Left ventricle myocardium superior (tissue), 1 donor: ENCODE results near the gene PLPP3. TPM values are rescaled to one million over a fixed set of nuclear protein-coding genes. Genes with fewer than 3 reads are reported as not detected.

Source experiments
- ATAC-seq: fragments of 200-7000 bp; cut with Tn5 transposase; one replicate; pipeline ENCODE4 v1.9.1; 2020; ENCODE audit warnings: mild to moderate bottlenecking, moderate library complexity
- DNase-seq: peaks from one replicate; pipeline ENCODE4 v3.0.0-alpha.2; 2020
- intact Hi-C: fragments of 100-400 bp; cut with micrococcal nuclease; formaldehyde crosslinking; loops from one replicate; pipeline ENCODE4 v1.11.0; 2022
- total RNA-seq: library from RNA; stranded (reverse); fragmentation: NEBNext Ultra II Directional; extraction: Animal tissue kit (Norgen Biotek cat#: 25700); gene quantifications from one replicate; pipeline ENCODE4 v1.2.1, GENCODE V29; 2021
- donor health status: DM: no; HTN: yes; CAD: no; lungs with severe emphysema.

Gene PLPP3
- total RNA-seq, 1 donor from 2014 or later: 140 TPM

DNA sequence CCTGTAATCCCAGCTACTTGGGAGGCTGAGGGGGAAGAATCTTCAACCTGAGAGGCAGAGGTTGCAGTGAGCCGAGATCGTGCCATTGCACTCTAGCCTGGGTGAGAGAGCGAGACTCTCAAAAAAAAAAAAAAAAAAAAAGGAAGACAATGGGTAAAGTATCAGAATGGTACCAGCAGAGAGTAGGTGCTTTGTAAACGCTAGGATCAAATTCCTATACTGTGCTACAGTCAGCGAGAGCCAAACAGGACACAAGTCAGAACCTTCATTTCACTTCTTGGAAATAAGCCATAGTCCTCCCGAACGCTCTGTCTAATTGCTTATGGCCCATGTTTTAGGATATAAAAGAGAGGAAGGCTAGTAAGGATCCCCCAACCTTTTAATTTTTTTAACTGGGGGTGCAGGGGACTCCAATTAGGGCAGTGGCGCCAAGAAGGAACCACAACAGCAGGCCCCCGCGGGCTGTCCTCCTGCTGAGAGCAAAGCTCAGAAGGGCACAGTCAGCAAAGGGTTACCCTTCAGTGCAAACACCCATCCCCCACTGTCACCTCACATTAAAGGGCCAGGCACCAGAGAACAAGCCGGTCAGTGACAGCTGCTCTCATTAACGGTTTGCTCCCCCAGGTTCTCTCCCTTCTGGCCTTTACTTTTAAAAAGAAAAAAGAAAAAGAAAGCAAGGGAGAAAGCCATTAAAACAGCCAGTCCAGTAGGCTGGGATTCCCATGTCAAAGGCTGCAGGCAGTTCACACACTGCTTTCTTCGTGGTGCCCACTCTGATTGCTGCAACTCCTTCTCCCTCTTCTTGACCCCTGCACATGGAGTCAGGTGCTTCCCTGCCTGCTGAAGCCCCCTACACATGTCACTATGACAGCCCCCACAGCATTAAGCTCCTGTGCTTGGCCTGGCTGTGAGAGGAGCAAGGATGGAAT lies 69.4 kb downstream of the PLPP3 start:
- intact Hi-C loops: loop anchor here (10.0 kb wide), 1 partner anchor 65 kb away; the partner anchor contains the start of gene PLPP3
- DNase-seq (no peak), ATAC-seq (peak; percentile 9)

DNA sequence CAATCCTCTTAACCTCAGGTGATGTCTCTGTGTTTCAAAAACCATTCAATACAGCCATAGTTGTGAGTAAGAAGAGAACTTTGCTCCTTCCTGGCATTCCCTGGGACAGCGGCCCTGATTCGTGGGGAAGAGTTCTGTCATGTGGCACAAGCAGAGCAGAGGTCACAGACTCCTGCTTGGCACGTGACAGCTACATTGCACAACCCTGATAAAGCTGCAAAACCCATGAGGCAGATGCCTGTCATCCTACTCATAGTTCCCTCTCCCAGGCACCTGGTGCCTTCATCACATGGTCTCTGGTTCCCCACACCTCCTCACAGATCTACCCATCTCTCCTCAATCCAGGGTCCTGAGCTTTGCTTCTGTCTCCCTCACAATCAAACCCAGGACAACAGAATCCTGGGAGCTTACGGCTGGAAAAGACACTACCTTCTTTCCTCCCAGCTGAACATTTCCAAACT lies 70.8 kb downstream of the PLPP3 start:
- intact Hi-C loops: no loop called here
- ATAC-seq (peak; percentile 86), DNase-seq (peak; percentile 76)

DNA sequence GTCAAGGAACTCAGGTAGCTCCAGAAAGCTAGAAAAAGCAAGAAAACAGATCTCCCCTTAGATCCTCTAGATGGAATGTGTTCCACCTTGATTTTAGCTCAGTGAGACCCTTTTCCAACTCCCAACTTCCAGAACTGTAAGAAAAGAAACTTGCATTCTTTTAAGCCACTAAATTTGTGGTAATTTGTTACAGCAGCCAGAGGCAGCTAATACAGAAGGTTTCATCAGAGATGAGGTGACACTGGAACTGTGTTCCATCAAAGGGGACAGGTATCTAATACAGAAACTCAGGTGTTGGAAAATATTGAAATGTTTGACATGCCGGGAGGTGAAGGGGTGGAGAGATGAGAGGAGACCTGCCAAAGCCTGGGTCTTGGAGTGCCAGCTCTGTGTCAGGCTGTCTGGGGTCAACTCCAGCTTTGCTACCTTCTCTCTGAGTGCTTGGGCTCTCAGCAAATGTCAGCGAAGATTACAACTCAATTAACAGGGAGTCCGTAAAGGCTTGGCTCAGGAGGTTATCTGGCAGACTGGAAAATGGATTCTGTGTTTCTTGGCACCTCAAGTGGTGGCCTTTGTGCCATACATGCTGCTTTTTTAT lies 71.3 kb downstream of the PLPP3 start:
- peak; percentile 74 for ATAC-seq
- peak; percentile 44 for DNase-seq
- intact Hi-C loops: no loop called here

DNA sequence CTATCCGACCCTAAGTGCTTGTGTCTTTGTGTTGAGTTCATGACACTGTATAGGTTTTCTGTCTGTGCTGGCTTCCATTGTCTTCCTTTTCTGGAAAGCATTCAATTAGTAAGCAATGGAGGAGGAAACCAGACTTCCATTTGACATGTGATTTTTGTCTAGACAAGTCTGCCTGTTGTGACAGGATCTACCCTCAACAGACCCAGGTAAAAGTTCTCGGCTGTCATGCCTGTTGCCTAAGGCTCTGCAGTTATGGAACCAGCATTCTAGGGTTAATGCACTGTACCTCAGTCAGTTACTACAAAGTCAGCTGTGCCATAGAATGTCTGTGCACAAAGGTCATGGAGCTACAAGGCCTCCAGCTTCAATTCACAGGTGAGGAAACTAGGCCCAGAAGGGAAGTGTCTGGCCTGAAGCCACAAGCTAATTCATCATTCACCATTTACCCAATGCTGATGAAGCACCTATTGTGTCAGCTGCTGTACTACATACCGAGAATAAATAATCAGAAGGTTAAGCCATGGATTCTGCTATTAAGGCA lies 72.3 kb downstream of the PLPP3 start:
- intact Hi-C loops: no loop called here
- DNase-seq (no peak), ATAC-seq (no peak)

DNA sequence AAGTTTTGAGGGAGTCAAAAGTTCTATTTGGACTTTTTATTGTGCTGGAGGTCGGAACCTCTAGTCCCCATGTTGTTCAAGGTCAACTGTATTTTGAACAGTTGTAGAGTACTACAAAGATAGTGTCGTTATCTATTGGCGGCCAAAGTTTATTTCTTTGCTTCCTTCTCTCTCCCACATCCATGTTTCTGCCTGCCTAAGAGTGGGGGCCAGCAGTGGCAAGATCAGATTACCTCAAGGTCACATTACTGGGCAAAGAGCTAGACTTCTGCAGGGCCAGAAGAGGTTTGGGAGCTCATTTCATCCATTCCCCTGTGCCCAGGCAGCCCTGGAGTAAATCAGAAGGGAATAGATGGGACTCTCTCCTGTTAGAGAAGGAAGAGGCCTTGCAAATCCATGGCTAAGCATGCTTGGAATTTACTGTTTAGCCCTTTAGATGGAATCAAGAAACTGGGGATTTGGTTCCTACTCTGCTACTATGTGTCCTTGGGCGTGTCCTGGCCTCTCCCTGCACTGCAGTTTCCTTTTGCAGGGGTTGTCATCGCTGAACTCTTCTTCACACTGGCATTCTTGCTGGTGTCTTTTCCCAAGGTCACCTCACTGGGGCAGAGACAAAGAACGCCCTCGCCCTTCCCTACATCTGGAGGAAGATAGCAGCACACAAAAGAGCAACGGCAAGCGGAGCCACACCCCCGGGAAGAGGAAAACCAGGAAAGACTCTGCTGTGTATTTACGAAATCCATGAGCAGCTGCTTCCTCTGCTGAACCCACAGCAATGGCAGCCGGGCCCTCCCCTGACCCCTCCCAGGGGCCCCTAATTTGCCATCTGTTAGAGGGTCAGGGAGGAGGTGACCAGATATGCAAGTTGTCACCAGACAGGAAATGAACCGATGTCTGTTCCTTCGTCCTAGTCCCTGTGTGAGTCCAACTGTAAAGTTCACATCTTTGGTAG lies 73.3 kb downstream of the PLPP3 start:
- peak; percentile 4 for ATAC-seq
- peak; percentile 58 for DNase-seq
- intact Hi-C loops: no loop called here

DNA sequence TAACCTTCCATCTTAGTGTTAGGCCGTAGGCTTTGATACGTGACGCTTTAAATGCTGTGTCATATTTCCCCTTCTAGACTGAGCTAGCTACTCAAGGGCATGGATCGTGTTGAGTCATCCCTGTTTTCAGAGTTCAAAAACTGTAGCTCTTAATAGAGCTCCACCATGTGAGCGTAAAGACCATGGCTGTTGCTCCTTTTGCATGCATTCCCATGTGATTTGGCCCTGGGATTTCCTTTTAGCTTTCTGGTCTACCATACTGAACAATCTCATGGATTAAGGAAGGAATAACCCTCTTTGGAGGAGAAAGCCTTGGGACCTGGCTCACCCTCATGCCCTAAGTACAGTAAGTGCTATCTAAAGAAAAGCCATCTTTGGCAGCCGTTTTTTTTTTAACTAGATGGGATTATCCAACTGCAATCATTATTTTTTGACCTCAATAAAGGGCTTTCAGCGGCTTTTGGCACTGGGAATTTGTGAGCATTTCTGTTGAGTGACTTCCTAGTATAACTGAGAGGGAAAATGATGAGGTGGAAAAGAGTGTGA lies 76.6 kb downstream of the PLPP3 start:
- intact Hi-C loops: no loop called here
- DNase-seq (no peak), ATAC-seq (peak; percentile 25)

DNA sequence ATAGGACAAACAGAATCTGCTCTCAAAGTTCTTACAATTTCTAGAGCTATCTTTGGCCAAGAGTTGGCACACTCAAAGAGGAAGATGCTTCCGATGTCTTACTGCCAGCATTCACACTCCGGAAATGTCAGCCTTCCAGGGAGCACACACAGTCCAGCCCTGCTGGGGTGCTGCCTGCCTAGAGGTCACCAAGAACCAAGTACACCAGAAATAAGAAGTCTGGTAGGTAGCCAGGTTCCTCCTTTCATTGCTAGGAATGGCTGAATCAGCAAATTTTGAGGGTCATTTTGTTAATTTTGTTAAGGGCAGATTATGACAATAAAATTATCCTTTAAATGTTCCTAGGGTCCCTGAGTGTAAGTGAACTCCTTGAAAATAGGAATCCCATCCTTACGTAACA lies 77.5 kb downstream of the PLPP3 start:
- ATAC-seq: peak; percentile 57
- intact Hi-C loops: no loop called here
- DNase-seq: peak; percentile 61

DNA sequence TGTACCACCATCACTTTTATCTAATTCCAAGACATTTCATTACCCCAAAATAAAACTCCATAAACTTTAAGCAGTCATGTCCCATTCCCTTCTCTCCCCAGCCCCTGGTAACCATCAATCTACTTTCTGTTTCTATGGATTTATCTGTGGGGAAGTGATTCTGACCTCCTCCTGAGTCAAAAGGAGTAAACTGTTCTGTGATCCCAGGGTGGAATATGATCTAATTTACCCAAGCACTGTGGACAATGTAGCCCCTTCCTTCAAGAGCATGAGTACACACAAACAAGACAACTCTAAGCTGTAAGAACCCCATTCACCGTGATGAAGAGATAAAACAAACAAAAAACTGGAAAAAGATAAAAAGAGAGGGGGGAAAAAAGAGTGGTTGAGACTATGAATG lies 77.9 kb downstream of the PLPP3 start:
- intact Hi-C loops: no loop called here
- DNase-seq (no peak), ATAC-seq (no peak)

DNA sequence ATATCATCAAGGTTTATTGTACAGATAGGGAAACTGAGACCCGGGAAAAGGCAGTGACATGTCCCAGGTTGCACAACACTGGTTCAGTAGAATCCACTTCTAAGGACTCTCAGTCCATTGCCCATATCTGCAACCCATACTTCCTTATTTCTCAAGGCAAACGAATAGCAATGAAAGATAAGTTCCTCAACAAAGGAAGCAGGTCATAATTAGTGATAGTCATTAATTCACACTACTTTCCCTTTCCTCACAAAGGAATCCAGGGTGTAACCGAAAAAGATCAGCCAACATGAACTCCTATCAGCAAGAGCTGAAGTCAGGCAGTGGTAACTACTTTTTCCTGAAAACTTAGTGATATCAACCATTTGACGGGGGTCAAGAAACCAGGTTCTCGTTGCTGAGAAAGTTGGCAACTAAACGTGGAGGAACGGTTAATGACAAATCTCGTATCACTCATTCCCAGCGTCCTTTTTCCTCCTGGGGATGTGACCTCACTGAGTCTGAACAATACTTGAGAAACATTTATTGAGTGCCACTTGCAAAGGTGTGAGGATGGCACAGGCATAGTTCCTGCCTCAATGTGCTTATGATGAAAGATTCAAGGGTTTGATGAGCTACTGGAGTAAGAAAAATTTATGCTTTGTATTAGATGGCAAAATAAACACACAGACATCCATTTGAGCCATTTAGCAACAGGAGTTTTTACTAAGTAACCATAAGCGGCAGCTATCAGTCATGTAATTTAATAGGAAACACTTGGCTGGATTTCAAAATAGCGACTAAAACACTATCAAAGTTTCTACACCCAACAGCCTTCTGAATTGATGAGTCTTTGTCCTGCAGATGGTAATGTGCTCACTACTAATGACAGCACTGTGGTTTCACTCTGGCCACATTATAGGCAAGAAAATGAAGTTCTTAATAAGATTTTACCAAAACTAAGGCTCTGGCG lies 82.3 kb downstream of the PLPP3 start:
- no peak for DNase-seq
- intact Hi-C loops: no loop called here
- no peak for ATAC-seq

DNA sequence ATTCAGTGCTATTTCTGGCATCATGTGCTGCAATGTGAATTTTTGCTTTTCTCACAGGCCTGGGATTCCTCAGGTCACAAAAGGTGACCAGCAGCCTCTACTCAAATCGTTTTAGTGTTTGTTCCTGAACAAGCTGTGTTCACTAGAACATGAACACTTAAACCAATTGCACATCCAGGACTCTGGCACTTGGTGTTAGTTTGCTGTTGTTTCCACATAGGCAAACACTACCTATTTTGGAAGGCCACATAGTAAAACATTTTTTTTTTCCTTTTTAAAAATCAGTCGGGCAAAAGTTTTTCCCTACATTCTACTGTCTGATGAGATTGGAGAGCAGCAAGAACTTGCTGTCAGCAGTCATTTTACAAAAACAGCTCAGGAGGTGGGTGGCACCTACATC lies 83.2 kb downstream of the PLPP3 start:
- intact Hi-C loops: no loop called here
- ATAC-seq (no peak), DNase-seq (no peak)

DNA sequence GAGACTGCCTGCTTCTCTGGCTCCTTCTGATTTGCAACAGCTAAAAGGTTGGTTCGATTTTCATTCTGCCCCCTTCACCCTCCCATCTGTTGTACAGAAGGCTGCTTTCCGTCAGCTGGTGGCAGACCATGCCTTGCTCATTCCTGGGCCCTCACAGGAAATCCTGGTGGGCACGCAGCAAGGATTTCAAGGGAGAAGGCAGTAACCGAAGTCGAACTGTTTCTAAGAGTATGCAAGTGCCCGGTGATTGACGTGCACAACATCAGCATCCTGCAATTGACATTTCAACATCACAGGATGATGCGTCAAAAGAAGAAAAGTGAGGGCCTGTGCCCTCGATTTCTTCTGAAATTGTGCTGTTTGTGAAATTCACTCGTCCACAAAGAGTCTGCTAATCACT lies 83.8 kb downstream of the PLPP3 start:
- intact Hi-C loops: no loop called here
- ATAC-seq: no peak
- DNase-seq: no peak

DNA sequence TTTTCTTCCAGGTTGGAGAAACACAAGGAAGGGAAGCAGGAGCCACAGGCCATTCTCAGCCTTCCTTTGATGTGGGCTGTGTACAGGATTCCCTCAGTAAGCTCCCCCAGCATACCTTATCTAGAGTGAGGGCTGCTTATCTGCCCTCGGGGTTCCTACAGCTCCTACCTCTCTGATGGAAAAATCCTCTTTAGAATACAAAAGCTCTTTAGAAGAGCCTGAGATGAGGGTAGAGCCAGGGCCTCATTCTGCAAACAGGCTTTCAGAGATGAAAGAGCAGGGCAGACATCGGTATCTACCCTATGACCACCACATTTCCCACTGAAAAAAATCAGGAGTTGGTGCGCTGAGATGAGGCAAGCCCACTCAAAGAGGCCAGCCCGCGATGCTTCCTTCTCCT lies 85.1 kb downstream of the PLPP3 start:
- intact Hi-C loops: no loop called here
- no peak for DNase-seq
- ATAC-seq: no peak

DNA sequence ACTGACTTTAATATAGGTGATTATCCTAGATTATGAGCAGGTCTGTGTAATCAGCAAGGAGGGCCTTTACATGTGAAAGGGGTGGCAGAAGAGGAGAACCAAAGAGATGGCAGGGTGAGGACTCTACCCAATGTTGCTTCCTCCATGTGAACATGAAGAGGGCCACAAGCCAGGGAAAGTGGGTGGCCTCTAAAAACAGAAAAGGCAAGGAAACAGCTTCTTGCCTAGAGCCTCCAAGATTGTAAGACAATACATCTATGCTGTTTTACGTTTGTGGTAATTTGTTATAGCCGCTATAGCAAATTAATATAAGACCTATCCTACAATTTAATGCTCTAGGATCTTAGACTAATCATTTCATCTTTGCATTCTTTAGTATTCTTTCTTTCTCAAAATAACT lies 85.5 kb downstream of the PLPP3 start:
- intact Hi-C loops: no loop called here
- DNase-seq: no peak
- no peak for ATAC-seq

DNA sequence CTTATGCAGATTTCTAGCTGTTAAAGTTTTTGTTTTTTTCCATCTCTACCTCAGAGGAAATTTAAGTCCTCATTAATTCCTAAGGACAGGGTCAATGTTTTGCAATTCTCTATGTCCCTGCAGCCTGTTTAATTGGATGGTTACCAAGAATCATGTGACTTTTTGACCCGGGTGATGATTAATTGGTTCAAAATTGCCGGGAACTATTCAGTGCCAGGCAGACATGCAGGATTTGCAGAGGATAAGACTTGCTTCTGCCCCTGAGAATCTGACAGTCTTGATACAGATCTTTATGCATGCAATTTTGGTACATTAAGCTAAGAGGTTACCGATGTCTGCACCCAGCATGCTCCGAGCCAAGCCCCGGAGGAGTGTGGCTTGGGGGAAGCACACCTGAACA lies 87.9 kb downstream of the PLPP3 start:
- intact Hi-C loops: no loop called here
- ATAC-seq (peak; percentile 52), DNase-seq (no peak)

DNA sequence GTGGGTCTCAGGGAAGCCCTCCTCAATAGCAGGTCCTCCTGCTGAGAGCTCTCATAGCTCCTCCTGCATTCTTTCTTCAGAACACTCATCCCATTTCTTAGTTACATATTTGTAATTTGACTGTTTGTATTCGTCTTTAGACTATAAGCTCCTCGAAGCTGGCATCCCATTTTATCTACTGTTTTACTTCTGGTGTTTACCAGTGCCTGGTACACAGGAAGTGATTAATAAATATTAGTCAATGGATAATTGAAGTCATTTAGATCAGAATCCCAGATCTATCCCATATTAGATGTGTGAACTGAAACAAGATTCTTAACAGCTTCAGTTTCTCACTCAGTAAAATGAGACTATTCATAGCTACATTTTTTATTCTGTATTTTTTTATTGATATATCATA lies 88.7 kb downstream of the PLPP3 start:
- ATAC-seq (no peak), DNase-seq (no peak)
- intact Hi-C loops: no loop called here

DNA sequence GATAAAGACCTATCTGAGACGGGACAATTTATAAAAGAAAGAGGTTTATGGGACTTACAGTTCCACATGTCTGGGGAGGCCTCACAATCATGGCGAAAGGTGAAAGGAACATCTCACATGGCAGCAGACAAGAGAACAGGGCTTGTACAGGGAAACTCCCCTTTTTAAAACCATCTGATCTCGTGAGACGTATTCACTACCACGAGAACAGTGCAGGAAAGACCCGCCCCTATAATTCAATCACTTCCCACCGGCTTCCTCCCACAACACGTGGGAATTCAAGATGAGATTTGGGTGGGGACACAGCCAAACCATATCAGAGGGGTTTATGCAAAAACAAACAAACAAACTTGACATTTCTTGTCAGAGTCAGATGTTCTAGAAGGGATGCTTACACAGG lies 89.7 kb downstream of the PLPP3 start:
- ATAC-seq (no peak), DNase-seq (no peak)
- intact Hi-C loops: no loop called here

DNA sequence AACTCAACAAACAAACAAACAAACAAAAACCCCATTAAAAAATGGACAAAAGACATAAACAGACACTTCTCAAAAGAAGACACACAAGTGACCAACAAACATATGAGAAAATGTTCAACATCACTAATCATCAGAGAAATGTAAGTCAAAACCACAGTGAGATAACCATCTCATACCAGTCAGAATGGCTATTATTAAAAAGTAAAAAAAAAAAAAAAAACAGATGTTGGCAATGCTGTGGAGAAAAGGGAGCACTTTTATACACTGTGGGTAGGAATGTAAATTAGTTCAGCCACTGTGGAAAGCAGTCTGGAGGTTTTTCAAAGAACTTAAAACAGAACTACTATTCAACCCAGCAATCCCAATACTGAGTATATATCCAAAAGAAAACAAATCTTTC lies 94.7 kb downstream of the PLPP3 start:
- intact Hi-C loops: no loop called here
- DNase-seq: no peak
- ATAC-seq: no peak

DNA sequence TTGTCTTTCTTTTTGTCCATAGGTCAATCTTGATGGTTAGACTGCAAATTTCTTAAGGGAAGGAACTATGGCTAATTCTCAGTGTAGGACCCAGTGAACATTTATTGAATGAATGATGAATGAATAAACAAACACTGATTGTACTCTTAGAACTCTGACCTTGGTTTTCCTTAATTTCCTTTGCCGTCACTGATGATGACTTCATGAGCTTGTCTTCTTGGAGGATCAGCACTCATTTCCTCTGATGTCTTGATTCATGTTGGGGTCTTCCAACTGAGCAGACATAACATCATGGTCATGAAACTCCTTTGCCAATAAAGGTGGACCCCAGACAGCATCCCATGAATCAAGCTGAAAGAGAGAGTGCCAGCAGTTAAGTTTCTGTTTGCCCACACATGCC lies 96.3 kb downstream of the PLPP3 start:
- no peak for ATAC-seq
- intact Hi-C loops: no loop called here
- no peak for DNase-seq
